Fibroblast of villous mesenchyme (primary cell): ENCODE results near the gene CYP27C1. TPM values are rescaled to one million over a fixed set of nuclear protein-coding genes. Genes with fewer than 3 reads are reported as not detected.

Experiments used
- DNase-seq: peaks from one replicate; pipeline ENCODE4 v3.0.0-alpha.2; 2010; ENCODE audit warnings: low read depth
- H3K4me3 ChIP-seq: 2 replicates; pipeline ENCODE4 v1.5.1; 2011; ENCODE audit warnings: low read depth, mild to moderate bottlenecking, low read length
- CTCF ChIP-seq: IDR thresholded peaks from 2 replicates; pipeline ENCODE4 v1.5.1; 2012; ENCODE audit warnings: low read depth, mild to moderate bottlenecking, low read length; ENCODE audit not compliant: insufficient read depth
- total RNA-seq: library from RNA; depleted of rRNA; stranded (reverse); fragments of >200 nt; gene quantifications from 2 replicates; pipeline ENCODE4 v1.2.3, GENCODE V29; 2012

The CYP27C1 gene
- under 0.01 TPM in 2 replicates for total RNA-seq

GRCh38 chr2:127220102-127220767 lies at the start of gene CYP27C1:
Gene CYP27C1, minus strand, starts transcription at chr2:127220299. Its CDS starts 29 bp downstream, at chr2:127220270.
- no peak for DNase-seq
- H3K4me3 ChIP-seq, result peak within 1 kb of the TSS; percentile 51
- TF ChIP-seq CTCF, result no peak

- H3K4me3 ChIP-seq, result no peak overlapping the region
- peak; percentile 11 for DNase-seq
- TF ChIP-seq CTCF, result no peak
These were observed 41.8 kb upstream of the CYP27C1 start for GRCh38 chr2:127261804-127262406.

GRCh38 chr2:127259355-127259754 lies 39.3 kb upstream of the CYP27C1 start:
- no peak overlapping the region for H3K4me3 ChIP-seq
- no peak for TF ChIP-seq CTCF

GRCh38 chr2:127256866-127257265 lies 36.8 kb upstream of the CYP27C1 start:
- DNase-seq, result no peak
- no peak for TF ChIP-seq CTCF
- no peak overlapping the region for H3K4me3 ChIP-seq

More at GRCh38 chr2:127259355-127259754, 39.3 kb upstream of the CYP27C1 start:
- DNase-seq, result no peak

- no peak for TF ChIP-seq CTCF
- DNase-seq, result no peak
- H3K4me3 ChIP-seq, result no peak overlapping the region
These were observed 36.3 kb upstream of the CYP27C1 start for GRCh38 chr2:127256381-127256780.

- TF ChIP-seq CTCF, result no peak
- no peak for DNase-seq
- H3K4me3 ChIP-seq, result no peak overlapping the region
These were observed 35.6 kb upstream of the CYP27C1 start for GRCh38 chr2:127255721-127256120.
